D341Med (cell line): Measurements from ENCODE around the gene SDCCAG8.
A peak's percentile ranks its signal among the peaks of the same experiment; 100 is the strongest.
"Not testable (repeated sequence)": the region's sequence is repeated elsewhere in the genome, so short reads cannot be mapped to it uniquely, and the experiment has no call there.

Source experiments
- DNase-seq: peaks from one replicate; pipeline ENCODE4 v3.0.0; 2012; ENCODE audit warnings: low spot score

SDCCAG8 gene

GRCh38 chr1:243332440-243332839 is 76.6 kb downstream of the SDCCAG8 start:
- DNase-seq = no peak

- DNase-seq = no peak
Observed at GRCh38 chr1:243335292-243335691, 79.5 kb downstream of the SDCCAG8 start.

- DNase-seq = no peak
Observed at GRCh38 chr1:243336163-243336562, 80.3 kb downstream of the SDCCAG8 start.

GRCh38 chr1:243338848-243339247 is 83.0 kb downstream of the SDCCAG8 start:
- DNase-seq = not testable (repeated sequence)

GRCh38 chr1:243341074-243341473 is 85.2 kb downstream of the SDCCAG8 start:
- DNase-seq = no peak

- peak; percentile 55 for DNase-seq
Observed at GRCh38 chr1:243343970-243344937, 88.4 kb downstream of the SDCCAG8 start.

GRCh38 chr1:243345205-243345604 is 89.4 kb downstream of the SDCCAG8 start:
- DNase-seq = no peak

- no peak for DNase-seq
Observed at GRCh38 chr1:243346016-243346415, 90.2 kb downstream of the SDCCAG8 start.

GRCh38 chr1:243346468-243346867 is 90.6 kb downstream of the SDCCAG8 start:
- no peak for DNase-seq

GRCh38 chr1:243348331-243348730 is 92.5 kb downstream of the SDCCAG8 start:
- DNase-seq = no peak

- no peak for DNase-seq
Observed at GRCh38 chr1:243349128-243349527, 93.3 kb downstream of the SDCCAG8 start.

- no peak for DNase-seq
Observed at GRCh38 chr1:243351337-243351736, 95.5 kb downstream of the SDCCAG8 start.

- DNase-seq = no peak
Observed at GRCh38 chr1:243354511-243355153, 98.8 kb downstream of the SDCCAG8 start.

GRCh38 chr1:243363832-243364231 is 108.0 kb downstream of the SDCCAG8 start:
- no peak for DNase-seq

GRCh38 chr1:243364330-243364729 is 108.5 kb downstream of the SDCCAG8 start:
- no peak for DNase-seq

GRCh38 chr1:243364866-243365265 is 109.0 kb downstream of the SDCCAG8 start:
- DNase-seq = no peak

GRCh38 chr1:243367314-243367713 is 111.5 kb downstream of the SDCCAG8 start:
- no peak for DNase-seq

GRCh38 chr1:243374412-243374811 is 118.6 kb downstream of the SDCCAG8 start:
- DNase-seq = no peak

- no peak for DNase-seq
Observed at GRCh38 chr1:243375596-243375995, 119.8 kb downstream of the SDCCAG8 start.

GRCh38 chr1:243378669-243379068 is 122.8 kb downstream of the SDCCAG8 start:
- DNase-seq = no peak

GRCh38 chr1:243379208-243379607 is 123.4 kb downstream of the SDCCAG8 start:
- no peak for DNase-seq

GRCh38 chr1:243379706-243380105 is 123.9 kb downstream of the SDCCAG8 start:
- no peak for DNase-seq

- no peak for DNase-seq
Observed at GRCh38 chr1:243388276-243388675, 132.4 kb downstream of the SDCCAG8 start.
